HepG2 (cell line): Measurements from ENCODE around the gene PELI2. TPM values are rescaled to one million over a fixed set of nuclear protein-coding genes. Genes with fewer than 3 reads are reported as not detected.

Experiments used
- ATAC-seq: fragments of 200-7000 bp; cut with Tn5 transposase; 3 replicates; pipeline ENCODE4 v1.9.1; 2020; ENCODE audit warnings: mild to moderate bottlenecking, moderate library complexity
- BruUV-seq: library from RNA; stranded (reverse); fragments of 400-500 nt; replicated peaks from 2 replicates; lab custom pipeline; 2021; lab: Mats Ljungman, UMichigan
- CTCF ChIA-PET: fragments of 300-600 bp; formaldehyde crosslinking; extraction: SDS; loops from one replicate; lab custom pipeline; 2021; ENCODE audit warnings: low total read pairs, inconsistent platforms, low intra/inter-chr PET ratio; lab: Yijun Ruan, JAX
- POLR2A ChIA-PET: fragments of 350-600 bp; sonication (Branson Sonifier 250); formaldehyde crosslinking; loops from one replicate; lab custom pipeline; 2020; ENCODE audit warnings: antibody characterized with exemption, inconsistent platforms; lab: Yijun Ruan, JAX
- DNase-seq: peaks from one replicate; pipeline ENCODE4 v3.0.0-alpha.2; 2015; ENCODE audit warnings: low spot score
- FAIRE-seq: peaks from 3 replicates; lab custom pipeline; 2011; peaks lifted over from hg19 to GRCh38; lab: Jason Lieb, UNC
- H2AFZ ChIP-seq: one replicate; pipeline ENCODE4 v1.6.1; 2011; ENCODE audit warnings: low read length, inconsistent platforms
- H3K27ac ChIP-seq: fragments of 300-600 bp; 3 replicates; pipeline ENCODE4 v1.8.0; 2011; ENCODE audit warnings: mixed run types, mild to moderate bottlenecking, mixed read lengths, low read length, inconsistent platforms; ENCODE audit not compliant: insufficient read depth; ENCODE audit errors: extremely low read length
- H3K27me3 ChIP-seq, 2 experiments: fragments of 200-600 bp in 1 of 2; 2 replicates in 1 of 2; 3 replicates in 1 of 2; pipeline versions ENCODE4 v1.6.0 to v1.8.0; 2011; ENCODE audit warnings: low read length in 2 of 2, mild to moderate bottlenecking in 2 of 2, moderate library complexity in 2 of 2, inconsistent platforms in 1 of 2; ENCODE audit not compliant: insufficient read depth in 2 of 2, control insufficient read depth in 1 of 2
- H3K36me3 ChIP-seq, 2 experiments: fragments of 200-600 bp in 1 of 2; replicated peaks in 1 of 2; 2 replicates in 1 of 2; 3 replicates in 1 of 2; pipeline versions ENCODE4 v1.5.1 to v1.8.0; 2011; ENCODE audit warnings: low read length in 2 of 2, inconsistent platforms in 1 of 2; ENCODE audit not compliant: insufficient read depth in 2 of 2, control insufficient read depth in 1 of 2
- H3K4me1 ChIP-seq: 2 replicates; pipeline ENCODE4 v1.5.1; 2012; ENCODE audit warnings: low read length, inconsistent platforms; ENCODE audit not compliant: insufficient read depth
- H3K4me2 ChIP-seq: 2 replicates; pipeline ENCODE4 v1.6.0; 2011; ENCODE audit warnings: low read depth, low read length, inconsistent platforms
- H3K4me3 ChIP-seq, 3 experiments: fragments of 200-600 bp in 1 of 3; sonication (generic), shearing (Covaris generic) in 1 of 3; replicated peaks in 1 of 3; 2 replicates each; pipeline ENCODE4 v1.5.1; 2011 to 2016; ENCODE audit warnings: low read length in 3 of 3, inconsistent platforms in 2 of 3, low read depth in 2 of 3, mild to moderate bottlenecking in 2 of 3, control low read depth in 1 of 3, mixed read lengths in 1 of 3; ENCODE audit not compliant: insufficient read depth in 1 of 3
- H3K79me2 ChIP-seq: one replicate; pipeline ENCODE4 v1.6.1; 2011; ENCODE audit warnings: low read length, inconsistent platforms; ENCODE audit not compliant: insufficient read depth
- H3K9ac ChIP-seq: 2 replicates; pipeline ENCODE4 v1.6.0; 2011; ENCODE audit warnings: mild to moderate bottlenecking, low read depth, low read length, inconsistent platforms; ENCODE audit not compliant: insufficient read depth
- H3K9me3 ChIP-seq: 2 replicates; pipeline ENCODE4 v1.5.1; 2012; ENCODE audit warnings: mild to moderate bottlenecking, low read length
- H4K20me1 ChIP-seq: 2 replicates; pipeline ENCODE4 v1.6.0; 2011; ENCODE audit warnings: inconsistent platforms, mild to moderate bottlenecking, low read length, moderate library complexity; ENCODE audit not compliant: insufficient read depth
- DNMT3B ChIP-seq: conservative IDR thresholded peaks from 2 replicates; pipeline ENCODE4 v1.6.1; 2016; ENCODE audit warnings: missing biosample characterization, control low read depth
- LBX2 ChIP-seq: sonication (generic); formaldehyde crosslinking; IDR thresholded peaks from 2 replicates; pipeline ENCODE4 v1.5.0; 2020; ENCODE audit warnings: missing genetic modification reagents, mild to moderate bottlenecking, borderline replicate concordance
- MED1 ChIP-seq: sonication (generic); formaldehyde crosslinking; IDR thresholded peaks from 2 replicates; pipeline ENCODE4 v1.4.0; 2020; ENCODE audit warnings: missing genetic modification reagents
- NFATC3 ChIP-seq: sonication (generic); formaldehyde crosslinking; IDR thresholded peaks from 2 replicates; pipeline ENCODE4 v1.5.1; 2020; ENCODE audit warnings: mild to moderate bottlenecking, missing genetic modification reagents
- PHF5A ChIP-seq: IDR thresholded peaks from one replicate; pipeline ENCODE4 v1.6.1; 2018; ENCODE audit warnings: low read depth, missing genetic modification reagents; ENCODE audit not compliant: unreplicated experiment
- SRSF1 ChIP-seq: fragments of 200-400 bp; formaldehyde crosslinking; optimal IDR thresholded peaks from 2 replicates; pipeline ENCODE3; 2017; ENCODE audit warnings: mild to moderate bottlenecking, low read depth, low read length, moderate library complexity
- U2AF2 ChIP-seq: fragments of 200-400 bp; formaldehyde crosslinking; IDR thresholded peaks from 2 replicates; pipeline ENCODE4 v1.6.1; 2017; ENCODE audit warnings: low read depth, mild to moderate bottlenecking, low read length
- ZBTB46 ChIP-seq: sonication (generic); formaldehyde crosslinking; IDR thresholded peaks from 2 replicates; pipeline ENCODE4 v1.4.0; 2020; ENCODE audit warnings: mild to moderate bottlenecking, missing genetic modification reagents, borderline replicate concordance
- ZNF382 ChIP-seq: sonication (generic); formaldehyde crosslinking; IDR thresholded peaks from 2 replicates; pipeline ENCODE4 v1.5.0; 2020; ENCODE audit warnings: missing genetic modification reagents, mild to moderate bottlenecking, borderline replicate concordance
- ZNF44 ChIP-seq: sonication (generic); formaldehyde crosslinking; IDR thresholded peaks from 2 replicates; pipeline ENCODE4 v1.5.1; 2020; ENCODE audit warnings: mild to moderate bottlenecking, missing genetic modification reagents
- ZNF777 ChIP-seq: sonication (generic); formaldehyde crosslinking; IDR thresholded peaks from 2 replicates; pipeline ENCODE4 v1.4.0; 2020; ENCODE audit warnings: missing genetic modification reagents
- WGBS: methylation state at CpG from one replicate; pipeline ENCODE4 v1.1.6; 2017; ENCODE audit warnings: low lambda C conversion rate; 5-methylcytosine and 5-hydroxymethylcytosine counted together
- in situ Hi-C: cut with HindIII; loops from 2 replicates; pipeline ENCODE4 v1.10.0; 2017; ENCODE audit warnings: low pct_unique_long_range_greater_than_20kb; ENCODE audit not compliant: extremely low pct_ligation_motif_present
- intact Hi-C: fragments of 100-400 bp; cut with micrococcal nuclease; formaldehyde crosslinking; loops from one replicate; pipeline ENCODE4 v1.10.0; 2022; ENCODE audit not compliant: unreplicated experiment
- polyA plus RNA-seq, 8 experiments: library from polyadenylated mRNA; depleted of rRNA in 3 of 8; stranded (reverse) in 7 of 8; unstranded in 1 of 8; fragments of >200 nt; fragmentation: Illumina TruSeq in 4 of 8; extraction: Trizol in 4 of 8; gene quantifications; 2 replicates each; pipeline versions ENCODE4 v1.2.1 to v1.2.3, GENCODE V29; 2011 to 2016; ENCODE audit warnings: low read depth in 4 of 8, missing spikeins in 1 of 8, mixed read lengths in 1 of 8; ENCODE audit not compliant: insufficient read depth in 1 of 8
- total RNA-seq, 5 experiments: library from RNA; depleted of rRNA; stranded (reverse); fragments of >200 nt; fragmentation: Illumina TruSeq; extraction: Trizol; gene quantifications; 2 replicates each; pipeline ENCODE4 v1.2.3, GENCODE V29; 2016; ENCODE audit warnings: low read depth in 1 of 5
- TF ChIP-seq, protein P1 (sequence below): sonication (generic); formaldehyde crosslinking; IDR thresholded peaks from 2 replicates; pipeline ENCODE4 v1.4.0; 2020; ENCODE audit warnings: missing genetic modification reagents, borderline replicate concordance

Gene PELI2
- total and polyA plus RNA-seq, 2 of the 13 experiments (the other 11 are each of a cell fraction or from before 2014, with no cell fraction given) = 0.07 TPM; not detected in 1

DNA sequence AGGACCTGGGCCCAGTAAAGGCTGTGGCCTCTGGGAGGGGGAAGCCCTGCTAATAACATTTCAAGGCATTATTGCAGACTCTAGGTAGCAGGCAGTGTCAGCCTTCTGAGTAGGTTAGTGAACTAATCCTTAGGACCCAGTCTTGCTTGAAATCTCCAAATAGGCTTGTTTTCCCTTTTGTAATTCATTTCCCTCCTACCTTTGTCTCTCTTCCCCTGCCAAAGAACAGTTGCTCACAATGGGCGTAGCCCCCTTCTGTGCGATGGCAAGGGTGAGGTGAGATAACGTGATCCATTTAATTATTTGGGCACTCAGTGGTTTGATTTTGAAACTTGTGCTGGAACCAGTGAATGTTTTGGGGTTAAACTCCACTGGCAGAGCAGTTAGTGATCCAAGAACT lies 10.9 kb downstream of the PELI2 start:
- Histone ChIP-seq H3K9ac (no peak overlapping the region), H4K20me1 (no peaks in the 10 kb centered on the region), H3K27ac (no peak overlapping the region), H3K4me1 (no peaks in the 10 kb centered on the region), H3K4me3 (no peak overlapping the region), H3K27me3 (no peaks in the 10 kb centered on the region; a peak in 2 of 5 replicates), H3K4me2 (no peak overlapping the region), H2AFZ (no peak overlapping the region), H3K36me3 (no peaks in the 10 kb centered on the region), H3K9me3 (no peaks in the 10 kb centered on the region), H3K79me2 (no peaks in the 10 kb centered on the region)
- POLR2A ChIA-PET = no interaction called here
- WGBS = 29% methylated on average over 3 of the region's 3 CpGs
- intact Hi-C loops (no loop called here), in situ Hi-C loops (no loop called here)
- FAIRE-seq (no peak), DNase-seq (no peak), ATAC-seq (no peak)
- no peak for TF ChIP-seq SRSF1
- no peak for TF ChIP-seq PHF5A (CRISPR knock-in tag)
- TF ChIP-seq MED1 (CRISPR knock-in tag) = no peak
- TF ChIP-seq NFATC3 (CRISPR knock-in tag) = no peak
- TF ChIP-seq ZNF44 = no peak
- BruUV-seq = no TSS peak
- CTCF ChIA-PET = no interaction called here

DNA sequence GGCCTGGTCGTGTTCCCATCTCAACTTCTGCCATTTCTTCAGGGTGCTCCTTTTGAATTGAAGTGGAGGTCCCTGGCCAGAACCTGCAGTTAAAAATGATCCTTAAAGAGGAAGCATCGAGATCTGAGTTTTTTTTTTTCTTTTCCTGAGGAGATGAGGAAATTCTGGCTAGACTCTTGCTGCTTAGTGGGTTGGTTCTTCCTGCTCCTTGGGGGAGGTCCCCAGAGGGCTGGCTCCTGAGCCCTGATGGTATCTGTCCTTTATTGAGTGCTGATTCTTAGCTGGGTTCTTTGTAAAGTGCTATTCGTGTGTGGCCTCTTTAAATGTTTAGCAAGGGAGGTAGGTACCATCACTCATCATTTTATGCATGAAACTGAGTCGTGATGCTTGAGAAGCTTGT lies 11.7 kb downstream of the PELI2 start:
- 2% methylated on average over 4 of the region's 4 CpGs for WGBS
- FAIRE-seq (no peak), DNase-seq (no peak), ATAC-seq (no peak)
- in situ Hi-C loops (no loop called here), intact Hi-C loops (no loop called here)
- Histone ChIP-seq H3K9me3 (no peaks in the 10 kb centered on the region), H3K79me2 (no peaks in the 10 kb centered on the region), H3K4me3 (no peak overlapping the region), H3K4me2 (no peak overlapping the region), H3K27me3 (no peaks in the 10 kb centered on the region; a peak in 2 of 5 replicates), H2AFZ (no peak overlapping the region), H3K27ac (no peak overlapping the region), H3K36me3 (no peaks in the 10 kb centered on the region), H4K20me1 (no peaks in the 10 kb centered on the region), H3K9ac (no peak overlapping the region), H3K4me1 (no peaks in the 10 kb centered on the region)
- ChIA-PET CTCF (no interaction called here), POLR2A (no interaction called here)
- no TSS peak for BruUV-seq
- TF ChIP-seq ZBTB46 = no peak
- TF ChIP-seq LBX2 (CRISPR knock-in tag) = no peak
- TF ChIP-seq ZNF777 (CRISPR knock-in tag) = no peak
- no peak for TF ChIP-seq DNMT3B (CRISPR knock-in tag)
- no peak for TF ChIP-seq ZNF382 (CRISPR knock-in tag)
- TF ChIP-seq, protein P1, sequence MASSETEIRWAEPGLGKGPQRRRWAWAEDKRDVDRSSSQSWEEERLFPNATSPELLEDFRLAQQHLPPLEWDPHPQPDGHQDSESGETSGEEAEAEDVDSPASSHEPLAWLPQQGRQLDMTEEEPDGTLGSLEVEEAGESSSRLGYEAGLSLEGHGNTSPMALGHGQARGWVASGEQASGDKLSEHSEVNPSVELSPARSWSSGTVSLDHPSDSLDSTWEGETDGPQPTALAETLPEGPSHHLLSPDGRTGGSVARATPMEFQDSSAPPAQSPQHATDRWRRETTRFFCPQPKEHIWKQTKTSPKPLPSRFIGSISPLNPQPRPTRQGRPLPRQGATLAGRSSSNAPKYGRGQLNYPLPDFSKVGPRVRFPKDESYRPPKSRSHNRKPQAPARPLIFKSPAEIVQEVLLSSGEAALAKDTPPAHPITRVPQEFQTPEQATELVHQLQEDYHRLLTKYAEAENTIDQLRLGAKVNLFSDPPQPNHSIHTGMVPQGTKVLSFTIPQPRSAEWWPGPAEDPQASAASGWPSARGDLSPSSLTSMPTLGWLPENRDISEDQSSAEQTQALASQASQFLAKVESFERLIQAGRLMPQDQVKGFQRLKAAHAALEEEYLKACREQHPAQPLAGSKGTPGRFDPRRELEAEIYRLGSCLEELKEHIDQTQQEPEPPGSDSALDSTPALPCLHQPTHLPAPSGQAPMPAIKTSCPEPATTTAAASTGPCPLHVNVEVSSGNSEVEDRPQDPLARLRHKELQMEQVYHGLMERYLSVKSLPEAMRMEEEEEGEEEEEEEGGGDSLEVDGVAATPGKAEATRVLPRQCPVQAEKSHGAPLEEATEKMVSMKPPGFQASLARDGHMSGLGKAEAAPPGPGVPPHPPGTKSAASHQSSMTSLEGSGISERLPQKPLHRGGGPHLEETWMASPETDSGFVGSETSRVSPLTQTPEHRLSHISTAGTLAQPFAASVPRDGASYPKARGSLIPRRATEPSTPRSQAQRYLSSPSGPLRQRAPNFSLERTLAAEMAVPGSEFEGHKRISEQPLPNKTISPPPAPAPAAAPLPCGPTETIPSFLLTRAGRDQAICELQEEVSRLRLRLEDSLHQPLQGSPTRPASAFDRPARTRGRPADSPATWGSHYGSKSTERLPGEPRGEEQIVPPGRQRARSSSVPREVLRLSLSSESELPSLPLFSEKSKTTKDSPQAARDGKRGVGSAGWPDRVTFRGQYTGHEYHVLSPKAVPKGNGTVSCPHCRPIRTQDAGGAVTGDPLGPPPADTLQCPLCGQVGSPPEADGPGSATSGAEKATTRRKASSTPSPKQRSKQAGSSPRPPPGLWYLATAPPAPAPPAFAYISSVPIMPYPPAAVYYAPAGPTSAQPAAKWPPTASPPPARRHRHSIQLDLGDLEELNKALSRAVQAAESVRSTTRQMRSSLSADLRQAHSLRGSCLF (CRISPR knock-in tag) = no peak
- no peak for TF ChIP-seq U2AF2
